A549 (cell line): ENCODE measurements around the gene IL4I1. TPM values are rescaled to one million over a fixed set of nuclear protein-coding genes. Genes with fewer than 3 reads are reported as not detected.

Experiments used
- CEBPB ChIP-seq, 2 experiments: fragments of >200 bp in 1 of 2; sonication (Bioruptor Twin) in 1 of 2; formaldehyde crosslinking in 1 of 2; IDR thresholded peaks; 2 replicates each; pipeline ENCODE4 v1.6.1; 2012 to 2016
- EHMT2 ChIP-seq: fragments of 200-600 bp; sonication (generic); IDR thresholded peaks from 2 replicates; pipeline ENCODE4 v1.6.1; 2016; ENCODE audit warnings: antibody characterized with exemption, low read depth, mild to moderate bottlenecking, moderate library complexity
- FOSL2 ChIP-seq, 2 experiments: fragments of 450-650 bp in 1 of 2; fragments of >200 bp in 1 of 2; sonication (Bioruptor Twin) in 1 of 2; formaldehyde crosslinking; IDR thresholded peaks; 2 replicates each; pipeline versions ENCODE4 v1.5.0 to v1.6.1; 2016 to 2020; ENCODE audit warnings: mild to moderate bottlenecking in 1 of 2, moderate library complexity in 1 of 2
- GATA3 ChIP-seq: IDR thresholded peaks from 2 replicates; pipeline ENCODE4 v1.6.1; 2012; ENCODE audit warnings: borderline replicate concordance
- HOXA7 ChIP-seq: fragments of 250-450 bp; sonication (Bioruptor Pico); IDR thresholded peaks from 2 replicates; pipeline ENCODE4 v1.5.0; 2020; ENCODE audit warnings: mild to moderate bottlenecking, moderate library complexity
- KDM1A ChIP-seq: fragments of 200-600 bp; sonication (generic); IDR thresholded peaks from 2 replicates; pipeline ENCODE4 v1.6.1; 2016; ENCODE audit warnings: low read depth, mild to moderate bottlenecking
- KDM5A ChIP-seq: fragments of 200-600 bp; sonication (generic); IDR thresholded peaks from 2 replicates; pipeline ENCODE4 v1.6.1; 2016; ENCODE audit warnings: antibody characterized with exemption, mild to moderate bottlenecking
- MAZ ChIP-seq: fragments of 150-350 bp; IDR thresholded peaks from 2 replicates; pipeline ENCODE4 v1.6.1; 2014; ENCODE audit warnings: antibody characterized with exemption, low read depth, low read length, borderline replicate concordance
- NFE2L2 ChIP-seq: fragments of 150-350 bp; conservative IDR thresholded peaks from 2 replicates; pipeline ENCODE4 v1.6.1; 2014; ENCODE audit warnings: low read length
- NPAS2 ChIP-seq: fragments of 250-450 bp; sonication (Bioruptor Pico); IDR thresholded peaks from 2 replicates; pipeline ENCODE4 v1.8.0; 2022; ENCODE audit warnings: mild to moderate bottlenecking, moderate library complexity, borderline replicate concordance
- NR3C1 ChIP-seq: fragments of >200 bp; sonication (Bioruptor Twin); formaldehyde crosslinking; IDR thresholded peaks from 3 replicates; pipeline ENCODE4 v1.6.1; 2017
- POLR2A ChIP-seq: IDR thresholded peaks from 2 replicates; pipeline ENCODE4 v1.6.1; 2012; ENCODE audit warnings: mild to moderate bottlenecking, low read length
- POLR2AphosphoS2 ChIP-seq: conservative IDR thresholded peaks from 2 replicates; pipeline ENCODE4 v1.6.1; 2012; ENCODE audit warnings: low read length, improper control_type of control experiment, inconsistent platforms
- RAD21 ChIP-seq, 2 experiments: fragments of >200 bp in 1 of 2; sonication (Bioruptor Twin) in 1 of 2; formaldehyde crosslinking in 1 of 2; IDR thresholded peaks in 1 of 2; conservative IDR thresholded peaks in 1 of 2; 2 replicates in 1 of 2; 3 replicates in 1 of 2; pipeline ENCODE4 v1.6.1; 2012 to 2018; ENCODE audit warnings: inconsistent platforms in 1 of 2
- TFCP2L1 ChIP-seq: fragments of 250-450 bp; sonication (Bioruptor Pico); IDR thresholded peaks from 2 replicates; pipeline ENCODE4 v1.5.0; 2021; ENCODE audit warnings: mild to moderate bottlenecking
- ZC3H11A ChIP-seq: fragments of 450-650 bp; IDR thresholded peaks from 2 replicates; pipeline ENCODE4 v1.6.1; 2014; ENCODE audit warnings: antibody characterized with exemption, mild to moderate bottlenecking
- ZFP36 ChIP-seq: fragments of 450-650 bp; IDR thresholded peaks from 2 replicates; pipeline ENCODE4 v1.6.1; 2014; ENCODE audit warnings: borderline replicate concordance; ENCODE audit not compliant: partially characterized antibody
- ZNF302 ChIP-seq: fragments of 250-450 bp; sonication (Bioruptor Pico); IDR thresholded peaks from 2 replicates; pipeline ENCODE4 v1.9.0; 2021; ENCODE audit warnings: inconsistent platforms, mild to moderate bottlenecking, moderate library complexity
- ZSCAN20 ChIP-seq: fragments of 250-450 bp; sonication (Bioruptor Pico); IDR thresholded peaks from 2 replicates; pipeline ENCODE4 v1.8.0; 2022; ENCODE audit warnings: mild to moderate bottlenecking, moderate library complexity
- polyA plus RNA-seq, 4 experiments: library from polyadenylated mRNA; depleted of rRNA in 3 of 4; stranded (reverse); fragments of >200 nt; fragmentation: RNase III in 1 of 4; extraction: RNeasy Plus Mini Kit Qiagen cat#74134 plus additional on column Dnase treatment in 1 of 4; gene quantifications; 2 replicates in 3 of 4; 3 replicates in 1 of 4; pipeline ENCODE4 v1.2.3, GENCODE V29; 2011 to 2017
- TF ChIP-seq, protein P1 (sequence below): IDR thresholded peaks from 2 replicates; pipeline ENCODE4 v1.6.1; 2012
- TF ChIP-seq, protein P2 (sequence below): fragments of 200-600 bp; sonication (generic); IDR thresholded peaks from 2 replicates; pipeline ENCODE4 v1.6.1; 2016; ENCODE audit warnings: antibody characterized with exemption, mild to moderate bottlenecking, moderate library complexity
- TF ChIP-seq, protein P3 (sequence below): fragments of >200 bp; sonication (Bioruptor Twin); formaldehyde crosslinking; IDR thresholded peaks from 2 replicates; pipeline ENCODE4 v1.6.1; 2016
- TF ChIP-seq, protein P4 (sequence below): IDR thresholded peaks from 2 replicates; pipeline ENCODE4 v1.6.1; 2012

Gene IL4I1
- polyA plus RNA-seq, 2 of the 4 experiments (the other 2 are of a cell fraction) = 0.18 to 0.62 TPM

DNA sequence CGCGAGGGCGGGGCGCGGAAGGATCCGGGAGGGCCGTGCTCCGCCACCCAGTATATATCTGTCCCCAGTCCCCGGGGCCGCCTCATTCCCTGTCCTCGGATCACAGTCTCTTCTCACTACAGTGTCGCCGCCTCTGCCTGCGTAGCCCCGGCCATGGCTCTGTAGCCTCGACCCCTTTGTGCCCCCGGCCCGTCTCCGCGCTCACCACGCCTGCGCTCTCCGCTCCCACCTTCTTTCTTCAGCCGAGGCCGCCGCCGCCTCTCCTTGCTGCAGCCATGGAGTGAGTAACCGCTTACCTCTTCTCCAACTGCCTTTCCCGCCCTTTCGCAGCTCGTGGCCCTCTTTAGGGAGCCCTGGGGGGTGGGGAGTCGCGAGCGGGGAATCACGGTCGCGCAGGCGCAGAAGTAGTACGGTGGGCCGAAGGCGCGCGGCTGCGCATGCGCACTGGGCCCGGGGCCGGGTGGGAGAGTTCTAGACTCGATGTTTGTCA, 32.5 kb upstream of the IL4I1 start, which contains the start of the genes ATF5 and NUP62 (continued):
- TF ChIP-seq MAZ (peak; percentile 23; the same call in 1 of the 2 replicates), POLR2A (peak; percentile 42; the same call in 1 of the 2 replicates), NFE2L2 (no peak), CEBPB (IDR thresholded peaks at IDR 0.05) (no peak), GATA3 (no peak), RAD21 (conservative IDR thresholded peaks at IDR 0.05 in 1 of 2, IDR thresholded peaks at IDR 0.05 in 1 of 2) (no peak), TFCP2L1 (CRISPR knock-in tag) (peak; percentile 81; the same call in 1 of the 2 replicates), EHMT2 (no peak), ZFP36 (peak; percentile 11), POLR2AphosphoS2 (no peak), KDM5A (peak; percentile 34; the same call in 1 of the 2 replicates), ZC3H11A (0 out of 2 replicates have a peak, but pooled peaks have one; percentile 8), KDM1A (no peak), FOSL2 (IDR thresholded peaks at IDR 0.05) (no peak), FOSL2 (CRISPR knock-in tag; IDR thresholded peaks at IDR 0.05) (0 out of 2 replicates have a peak, but pooled peaks have one; percentile 34), ZNF302 (CRISPR knock-in tag) (no peak), ZSCAN20 (CRISPR knock-in tag) (no peak), HOXA7 (CRISPR knock-in tag) (no peak), NR3C1 (no peak), NPAS2 (CRISPR knock-in tag) (no peak)
- TF ChIP-seq, protein P1, sequence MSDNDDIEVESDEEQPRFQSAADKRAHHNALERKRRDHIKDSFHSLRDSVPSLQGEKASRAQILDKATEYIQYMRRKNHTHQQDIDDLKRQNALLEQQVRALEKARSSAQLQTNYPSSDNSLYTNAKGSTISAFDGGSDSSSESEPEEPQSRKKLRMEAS = peak; percentile 100
- TF ChIP-seq, protein P2, sequence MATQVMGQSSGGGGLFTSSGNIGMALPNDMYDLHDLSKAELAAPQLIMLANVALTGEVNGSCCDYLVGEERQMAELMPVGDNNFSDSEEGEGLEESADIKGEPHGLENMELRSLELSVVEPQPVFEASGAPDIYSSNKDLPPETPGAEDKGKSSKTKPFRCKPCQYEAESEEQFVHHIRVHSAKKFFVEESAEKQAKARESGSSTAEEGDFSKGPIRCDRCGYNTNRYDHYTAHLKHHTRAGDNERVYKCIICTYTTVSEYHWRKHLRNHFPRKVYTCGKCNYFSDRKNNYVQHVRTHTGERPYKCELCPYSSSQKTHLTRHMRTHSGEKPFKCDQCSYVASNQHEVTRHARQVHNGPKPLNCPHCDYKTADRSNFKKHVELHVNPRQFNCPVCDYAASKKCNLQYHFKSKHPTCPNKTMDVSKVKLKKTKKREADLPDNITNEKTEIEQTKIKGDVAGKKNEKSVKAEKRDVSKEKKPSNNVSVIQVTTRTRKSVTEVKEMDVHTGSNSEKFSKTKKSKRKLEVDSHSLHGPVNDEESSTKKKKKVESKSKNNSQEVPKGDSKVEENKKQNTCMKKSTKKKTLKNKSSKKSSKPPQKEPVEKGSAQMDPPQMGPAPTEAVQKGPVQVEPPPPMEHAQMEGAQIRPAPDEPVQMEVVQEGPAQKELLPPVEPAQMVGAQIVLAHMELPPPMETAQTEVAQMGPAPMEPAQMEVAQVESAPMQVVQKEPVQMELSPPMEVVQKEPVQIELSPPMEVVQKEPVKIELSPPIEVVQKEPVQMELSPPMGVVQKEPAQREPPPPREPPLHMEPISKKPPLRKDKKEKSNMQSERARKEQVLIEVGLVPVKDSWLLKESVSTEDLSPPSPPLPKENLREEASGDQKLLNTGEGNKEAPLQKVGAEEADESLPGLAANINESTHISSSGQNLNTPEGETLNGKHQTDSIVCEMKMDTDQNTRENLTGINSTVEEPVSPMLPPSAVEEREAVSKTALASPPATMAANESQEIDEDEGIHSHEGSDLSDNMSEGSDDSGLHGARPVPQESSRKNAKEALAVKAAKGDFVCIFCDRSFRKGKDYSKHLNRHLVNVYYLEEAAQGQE = no peak
- TF ChIP-seq, protein P3, sequence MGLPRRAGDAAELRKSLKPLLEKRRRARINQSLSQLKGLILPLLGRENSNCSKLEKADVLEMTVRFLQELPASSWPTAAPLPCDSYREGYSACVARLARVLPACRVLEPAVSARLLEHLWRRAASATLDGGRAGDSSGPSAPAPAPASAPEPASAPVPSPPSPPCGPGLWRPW = no peak
- TF ChIP-seq, protein P4, sequence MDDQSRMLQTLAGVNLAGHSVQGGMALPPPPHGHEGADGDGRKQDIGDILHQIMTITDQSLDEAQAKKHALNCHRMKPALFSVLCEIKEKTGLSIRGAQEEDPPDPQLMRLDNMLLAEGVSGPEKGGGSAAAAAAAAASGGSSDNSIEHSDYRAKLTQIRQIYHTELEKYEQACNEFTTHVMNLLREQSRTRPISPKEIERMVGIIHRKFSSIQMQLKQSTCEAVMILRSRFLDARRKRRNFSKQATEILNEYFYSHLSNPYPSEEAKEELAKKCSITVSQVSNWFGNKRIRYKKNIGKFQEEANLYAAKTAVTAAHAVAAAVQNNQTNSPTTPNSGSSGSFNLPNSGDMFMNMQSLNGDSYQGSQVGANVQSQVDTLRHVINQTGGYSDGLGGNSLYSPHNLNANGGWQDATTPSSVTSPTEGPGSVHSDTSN = 0 out of 2 replicates have a peak, but pooled peaks have one; percentile 30
